SU-DHL-6 (cell line): ENCODE data around the gene CD151.

Experiments
- H2AFZ ChIP-seq: fragments of 200-600 bp; sonication (generic); 2 replicates; pipeline ENCODE4 v1.6.1; 2014; ENCODE audit warnings: low read depth, mild to moderate bottlenecking, moderate library complexity, mixed read lengths, antibody characterized with exemption, low read length; ENCODE audit not compliant: severe bottlenecking
- H3F3A ChIP-seq: fragments of 200-600 bp; shearing (Covaris generic); 2 replicates; pipeline ENCODE4 v1.6.0; 2016; ENCODE audit warnings: antibody characterized with exemption, mild to moderate bottlenecking; ENCODE audit not compliant: insufficient read depth
- H3K27ac ChIP-seq: fragments of 200-600 bp; sonication (generic); 2 replicates; pipeline ENCODE4 v1.5.1; 2016; ENCODE audit warnings: low read depth, mild to moderate bottlenecking, low read length, moderate library complexity, mixed read lengths
- H3K27me3 ChIP-seq: fragments of 200-600 bp; sonication (generic), shearing (Covaris generic); 2 replicates; pipeline ENCODE4 v1.6.0; 2014; ENCODE audit warnings: mild to moderate bottlenecking, low read length
- H3K36me3 ChIP-seq: fragments of 200-600 bp; sonication (generic); 2 replicates; pipeline ENCODE4 v1.6.1; 2014; ENCODE audit warnings: mild to moderate bottlenecking, low read length, mixed read lengths
- H3K4me2 ChIP-seq: fragments of 300-600, 200-600 bp; shearing (Covaris generic), sonication (generic); 2 replicates; pipeline ENCODE4 v1.6.0; 2014; ENCODE audit warnings: low read length, low read depth, mild to moderate bottlenecking; ENCODE audit not compliant: poor library complexity, severe bottlenecking
- H3K4me3 ChIP-seq: fragments of 200-600 bp; sonication (generic); 2 replicates; pipeline ENCODE4 v1.5.1; 2014; ENCODE audit warnings: antibody characterized with exemption, low read length, mild to moderate bottlenecking, mixed read lengths; ENCODE audit not compliant: insufficient read depth, poor library complexity, severe bottlenecking
- H3K79me2 ChIP-seq: fragments of 200-600 bp; sonication (generic); 2 replicates; pipeline ENCODE4 v1.6.1; 2014; ENCODE audit warnings: mild to moderate bottlenecking, low read length, moderate library complexity; ENCODE audit not compliant: insufficient read depth
- H3K9ac ChIP-seq: fragments of 200-600 bp; sonication (generic); 2 replicates; pipeline ENCODE4 v1.7.0; 2014; ENCODE audit warnings: mild to moderate bottlenecking, low read length
- H3K9me2 ChIP-seq: fragments of 200-600 bp; sonication (generic); replicated peaks from 2 replicates; pipeline ENCODE4 v1.6.1; 2014; ENCODE audit warnings: low read length; ENCODE audit not compliant: insufficient read depth
- H3K9me3 ChIP-seq: fragments of 200-600 bp; sonication (generic); 2 replicates; pipeline ENCODE4 v1.6.1; 2014; ENCODE audit warnings: low read length, mixed read lengths; ENCODE audit not compliant: insufficient read depth
- H4K20me1 ChIP-seq: fragments of 200-600 bp; sonication (generic); 2 replicates; pipeline ENCODE4 v1.6.1; 2014; ENCODE audit warnings: low read depth, mild to moderate bottlenecking, antibody characterized with exemption, low read length, moderate library complexity, mixed read lengths
- EZH2phosphoT487 ChIP-seq: fragments of 200-600 bp; sonication (generic), shearing (Covaris generic); conservative IDR thresholded peaks from 2 replicates; pipeline ENCODE4 v1.6.1; 2018; ENCODE audit warnings: mild to moderate bottlenecking, antibody characterized with exemption, low read length, moderate library complexity, mixed read lengths
- TF ChIP-seq, protein P1 (sequence below): fragments of 200-600 bp; sonication (generic); IDR thresholded peaks from one replicate; pipeline ENCODE4 v1.5.1; 2017; ENCODE audit warnings: antibody characterized with exemption, mild to moderate bottlenecking, low read length, moderate library complexity; ENCODE audit not compliant: insufficient read depth, poor library complexity, severe bottlenecking

CD151 gene

DNA sequence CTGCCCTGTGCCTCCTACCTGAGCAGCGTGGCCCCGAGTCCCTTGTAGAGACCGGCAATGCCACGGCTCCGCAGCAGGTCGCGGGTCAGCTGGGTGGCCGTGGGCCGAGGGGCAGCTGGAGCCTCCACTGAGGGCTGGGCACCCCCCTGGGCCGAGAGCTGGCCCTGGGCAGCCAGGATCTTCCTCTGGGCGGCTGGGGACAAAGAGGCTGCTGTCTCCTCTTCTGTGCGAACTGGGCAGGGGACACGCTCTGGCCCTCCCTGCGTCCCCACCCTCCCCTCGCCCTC lies 40.3 kb upstream of the CD151 start:
- no peaks in the 10 kb centered on the region for H3K9me2 ChIP-seq
- H3K9ac ChIP-seq = no peak overlapping the region
- H3F3A ChIP-seq = peaks cover 8% of the 10 kb centered on the region; the same call in 1 of the 2 replicates
- TF ChIP-seq, protein P1, sequence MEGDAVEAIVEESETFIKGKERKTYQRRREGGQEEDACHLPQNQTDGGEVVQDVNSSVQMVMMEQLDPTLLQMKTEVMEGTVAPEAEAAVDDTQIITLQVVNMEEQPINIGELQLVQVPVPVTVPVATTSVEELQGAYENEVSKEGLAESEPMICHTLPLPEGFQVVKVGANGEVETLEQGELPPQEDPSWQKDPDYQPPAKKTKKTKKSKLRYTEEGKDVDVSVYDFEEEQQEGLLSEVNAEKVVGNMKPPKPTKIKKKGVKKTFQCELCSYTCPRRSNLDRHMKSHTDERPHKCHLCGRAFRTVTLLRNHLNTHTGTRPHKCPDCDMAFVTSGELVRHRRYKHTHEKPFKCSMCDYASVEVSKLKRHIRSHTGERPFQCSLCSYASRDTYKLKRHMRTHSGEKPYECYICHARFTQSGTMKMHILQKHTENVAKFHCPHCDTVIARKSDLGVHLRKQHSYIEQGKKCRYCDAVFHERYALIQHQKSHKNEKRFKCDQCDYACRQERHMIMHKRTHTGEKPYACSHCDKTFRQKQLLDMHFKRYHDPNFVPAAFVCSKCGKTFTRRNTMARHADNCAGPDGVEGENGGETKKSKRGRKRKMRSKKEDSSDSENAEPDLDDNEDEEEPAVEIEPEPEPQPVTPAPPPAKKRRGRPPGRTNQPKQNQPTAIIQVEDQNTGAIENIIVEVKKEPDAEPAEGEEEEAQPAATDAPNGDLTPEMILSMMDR = no peak
- TF ChIP-seq EZH2phosphoT487 = no peak
- no peak overlapping the region for H3K4me2 ChIP-seq
- peaks cover 15% of the 10 kb centered on the region; the same call in 1 of the 2 replicates for H3K79me2 ChIP-seq
- no peaks in the 10 kb centered on the region for H3K9me3 ChIP-seq
- no peak overlapping the region for H3K4me3 ChIP-seq
- H3K27me3 ChIP-seq = no peaks in the 10 kb centered on the region
- H4K20me1 ChIP-seq = peaks cover 2% of the 10 kb centered on the region; the same call in 1 of the 2 replicates
- H3K27ac ChIP-seq = no peak overlapping the region
- no peak overlapping the region for H2AFZ ChIP-seq
- no peaks in the 10 kb centered on the region for H3K36me3 ChIP-seq

GRCh38 chr11:792873-793272 lies 39.9 kb upstream of the CD151 start:
- peaks cover 15% of the 10 kb centered on the region; the same call in 1 of the 2 replicates for H3K79me2 ChIP-seq

DNA sequence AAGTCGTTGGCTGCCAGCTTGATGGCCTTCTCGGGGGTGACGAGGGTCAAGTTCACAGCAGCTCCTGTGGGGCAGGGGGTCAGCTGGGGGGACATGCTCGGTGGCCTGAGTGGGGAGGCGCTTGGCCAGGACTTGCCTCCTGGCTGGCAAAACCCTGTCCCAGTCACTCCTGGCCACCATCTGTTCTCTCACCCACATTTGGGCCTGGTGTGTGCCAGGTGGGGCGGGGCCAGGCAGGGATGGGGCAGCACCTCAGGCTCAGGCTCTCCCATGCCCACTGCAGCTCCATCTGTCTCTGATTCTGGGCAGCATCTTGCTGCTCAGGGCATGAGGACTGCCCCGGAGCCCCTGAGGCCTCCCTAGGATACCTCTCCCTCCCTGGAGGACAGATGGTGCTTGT lies 39.2 kb upstream of the CD151 start:
- Histone ChIP-seq H3F3A (peaks cover 8% of the 10 kb centered on the region; the same call in 1 of the 2 replicates), H3K79me2 (peaks cover 15% of the 10 kb centered on the region; the same call in 1 of the 2 replicates), H3K9me3 (no peaks in the 10 kb centered on the region), H3K9me2 (no peaks in the 10 kb centered on the region), H3K4me2 (no peak overlapping the region), H3K27ac (no peak overlapping the region), H3K4me3 (no peak overlapping the region), H3K27me3 (no peaks in the 10 kb centered on the region), H3K36me3 (no peaks in the 10 kb centered on the region), H4K20me1 (peaks cover 2% of the 10 kb centered on the region; the same call in 1 of the 2 replicates), H2AFZ (no peak overlapping the region), H3K9ac (no peak overlapping the region)
- TF ChIP-seq, protein P1 = no peak
- TF ChIP-seq EZH2phosphoT487 = no peak

More at GRCh38 chr11:792873-793272, 39.9 kb upstream of the CD151 start:
- no peak overlapping the region for H3K4me2 ChIP-seq
- peaks cover 2% of the 10 kb centered on the region; the same call in 1 of the 2 replicates for H4K20me1 ChIP-seq
- TF ChIP-seq, protein P1 = no peak
- no peak for TF ChIP-seq EZH2phosphoT487
- no peaks in the 10 kb centered on the region for H3K36me3 ChIP-seq
- peaks cover 8% of the 10 kb centered on the region; the same call in 1 of the 2 replicates for H3F3A ChIP-seq
- no peaks in the 10 kb centered on the region for H3K9me2 ChIP-seq
- no peaks in the 10 kb centered on the region for H3K9me3 ChIP-seq
- no peak overlapping the region for H3K4me3 ChIP-seq
- no peaks in the 10 kb centered on the region for H3K27me3 ChIP-seq
- no peak overlapping the region for H3K27ac ChIP-seq
- no peak overlapping the region for H2AFZ ChIP-seq
- H3K9ac ChIP-seq = no peak overlapping the region
